ENCODE measurements around the gene LYPD6B.
A peak's percentile ranks its signal among the peaks of the same experiment; 100 is the strongest.

LYPD6B gene

GRCh38 chr2:149258531-149258930, 220.0 kb downstream of the LYPD6B start:
- TF ChIP-seq CTCF (conservative IDR thresholded peaks at IDR 0.05; ENCODE audit: low read depth, low read length), result peak; percentile 29

GRCh38 chr2:149259136-149259535, 220.6 kb downstream of the LYPD6B start:
- no peak for TF ChIP-seq CTCF (conservative IDR thresholded peaks at IDR 0.05; ENCODE audit: low read depth, low read length)
- no peak for DNase-seq (ENCODE audit: low read depth)

More at GRCh38 chr2:149258531-149258930, 220.0 kb downstream of the LYPD6B start:
- H3K4me3 ChIP-seq (ENCODE audit: low read length), result no peak overlapping the region
- no peak for DNase-seq (ENCODE audit: low read depth)

GRCh38 chr2:149261692-149262091, 223.2 kb downstream of the LYPD6B start:
- H3K4me3 ChIP-seq (ENCODE audit: low read length), result no peak overlapping the region
- TF ChIP-seq CTCF (conservative IDR thresholded peaks at IDR 0.05; ENCODE audit: low read depth, low read length), result no peak
- DNase-seq (ENCODE audit: low read depth), result no peak

More at GRCh38 chr2:149259136-149259535, 220.6 kb downstream of the LYPD6B start:
- no peak overlapping the region for H3K4me3 ChIP-seq (ENCODE audit: low read length)
